Measurements from ENCODE around the gene XYLT2.

XYLT2 gene

GRCh38 chr17:50365649-50366393 lies 19.9 kb downstream of the XYLT2 start:
- TF ChIP-seq, protein P1, sequence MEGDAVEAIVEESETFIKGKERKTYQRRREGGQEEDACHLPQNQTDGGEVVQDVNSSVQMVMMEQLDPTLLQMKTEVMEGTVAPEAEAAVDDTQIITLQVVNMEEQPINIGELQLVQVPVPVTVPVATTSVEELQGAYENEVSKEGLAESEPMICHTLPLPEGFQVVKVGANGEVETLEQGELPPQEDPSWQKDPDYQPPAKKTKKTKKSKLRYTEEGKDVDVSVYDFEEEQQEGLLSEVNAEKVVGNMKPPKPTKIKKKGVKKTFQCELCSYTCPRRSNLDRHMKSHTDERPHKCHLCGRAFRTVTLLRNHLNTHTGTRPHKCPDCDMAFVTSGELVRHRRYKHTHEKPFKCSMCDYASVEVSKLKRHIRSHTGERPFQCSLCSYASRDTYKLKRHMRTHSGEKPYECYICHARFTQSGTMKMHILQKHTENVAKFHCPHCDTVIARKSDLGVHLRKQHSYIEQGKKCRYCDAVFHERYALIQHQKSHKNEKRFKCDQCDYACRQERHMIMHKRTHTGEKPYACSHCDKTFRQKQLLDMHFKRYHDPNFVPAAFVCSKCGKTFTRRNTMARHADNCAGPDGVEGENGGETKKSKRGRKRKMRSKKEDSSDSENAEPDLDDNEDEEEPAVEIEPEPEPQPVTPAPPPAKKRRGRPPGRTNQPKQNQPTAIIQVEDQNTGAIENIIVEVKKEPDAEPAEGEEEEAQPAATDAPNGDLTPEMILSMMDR (IDR thresholded peaks at IDR 0.05; ENCODE audit: unreplicated experiment in 3 of 3): no peak
- Mint-ChIP-seq H3K4me3 (no peak overlapping the region), H3K27me3 (ENCODE audit: low read depth) (no peaks in the 10 kb centered on the region), H3K4me1 (peaks cover 18% of the 10 kb centered on the region), H3K9me3 (no peaks in the 10 kb centered on the region), H3K27ac (no peak overlapping the region), H3K36me3 (ENCODE audit: low read depth) (peaks cover 35% of the 10 kb centered on the region)

DNA sequence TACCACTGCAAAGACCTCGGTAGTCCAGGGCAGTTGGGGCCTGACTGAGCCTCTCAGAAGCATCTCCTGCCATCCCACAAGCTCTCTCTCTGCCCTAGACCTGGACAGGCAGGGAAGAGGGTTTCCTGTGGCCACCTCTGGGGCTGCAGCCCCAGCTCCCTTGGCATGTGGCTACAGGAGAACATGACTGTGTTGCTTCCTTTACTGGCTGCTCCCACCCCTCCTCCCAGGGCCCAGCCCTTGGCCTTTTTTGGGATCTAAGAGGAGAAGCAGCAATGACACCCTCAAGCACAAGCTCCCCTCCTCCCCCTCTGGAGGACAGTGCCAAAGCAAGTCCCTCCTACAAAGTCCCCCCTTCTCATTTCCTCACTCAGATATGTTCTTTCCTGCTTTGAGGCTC lies 21.5 kb downstream of the XYLT2 start:
- peaks cover 44% of the 10 kb centered on the region for H3K36me3 Mint-ChIP-seq (ENCODE audit: low read depth)

GRCh38 chr17:50370052-50370451 lies 24.1 kb downstream of the XYLT2 start:
- peaks cover 50% of the 10 kb centered on the region for H3K36me3 Mint-ChIP-seq (ENCODE audit: low read depth)
- peak overlapping the region; percentile 52 to 75 (median 57) for H3K4me3 Mint-ChIP-seq
- no peak overlapping the region for H3K27ac Mint-ChIP-seq
- H3K9me3 Mint-ChIP-seq: no peaks in the 10 kb centered on the region
- H3K27me3 Mint-ChIP-seq (ENCODE audit: low read depth): no peaks in the 10 kb centered on the region
- TF ChIP-seq, protein P1 (IDR thresholded peaks at IDR 0.05; ENCODE audit: unreplicated experiment in 3 of 3): no peak
- peaks cover 21% of the 10 kb centered on the region for H3K4me1 Mint-ChIP-seq

More for the DNA sequence above, 21.5 kb downstream of the XYLT2 start:
- Mint-ChIP-seq H3K27ac (peak overlapping the region in 1 of 3 experiments; percentile 27), H3K4me1 (peaks cover 23% of the 10 kb centered on the region), H3K27me3 (ENCODE audit: low read depth) (no peaks in the 10 kb centered on the region), H3K9me3 (no peaks in the 10 kb centered on the region), H3K4me3 (no peak overlapping the region)
- TF ChIP-seq, protein P1 (IDR thresholded peaks at IDR 0.05; ENCODE audit: unreplicated experiment in 3 of 3): no peak

GRCh38 chr17:50371526-50371925 lies 25.6 kb downstream of the XYLT2 start:
- TF ChIP-seq, protein P1 (IDR thresholded peaks at IDR 0.05; ENCODE audit: unreplicated experiment in 3 of 3): no peak
- no peaks in the 10 kb centered on the region for H3K9me3 Mint-ChIP-seq

DNA sequence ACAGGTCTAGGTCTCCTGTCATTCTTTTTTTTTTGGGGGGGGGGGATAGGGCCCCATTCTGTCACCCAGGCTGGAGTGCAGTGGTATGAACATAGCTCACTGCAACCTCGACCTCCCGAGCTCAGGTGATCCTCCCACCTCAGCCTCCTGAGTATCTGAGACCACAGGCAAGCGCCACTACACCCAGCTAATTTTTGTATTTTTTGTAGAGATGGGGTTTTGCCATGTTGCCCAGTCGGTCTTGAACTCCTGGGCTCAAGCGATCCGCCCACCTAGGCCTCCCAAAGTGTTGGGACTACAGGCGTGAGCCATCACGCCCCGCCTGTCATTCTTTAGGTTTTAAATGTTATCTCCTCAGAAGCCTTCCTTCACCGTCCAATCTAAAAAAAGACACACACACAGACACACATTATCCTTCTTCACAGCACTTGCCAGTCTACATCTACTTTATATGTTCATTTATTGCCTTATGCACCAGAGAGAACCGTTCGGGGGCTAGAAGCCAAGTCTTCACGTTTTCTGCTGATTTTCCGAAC lies 26.4 kb downstream of the XYLT2 start:
- TF ChIP-seq, protein P1 (IDR thresholded peaks at IDR 0.05; ENCODE audit: unreplicated experiment in 3 of 3): no peak
- H3K9me3 Mint-ChIP-seq: no peaks in the 10 kb centered on the region
- peaks cover 46% of the 10 kb centered on the region for H3K36me3 Mint-ChIP-seq (ENCODE audit: low read depth)
- peak overlapping the region; percentile 92 to 98 (median 98) for H3K27ac Mint-ChIP-seq
- peaks cover 21% of the 10 kb centered on the region for H3K4me1 Mint-ChIP-seq
- H3K27me3 Mint-ChIP-seq (ENCODE audit: low read depth): no peaks in the 10 kb centered on the region
- peak overlapping the region; percentile 96 to 98 (median 97) for H3K4me3 Mint-ChIP-seq

More at GRCh38 chr17:50371526-50371925, 25.6 kb downstream of the XYLT2 start:
- Mint-ChIP-seq H3K36me3 (ENCODE audit: low read depth) (peaks cover 46% of the 10 kb centered on the region), H3K27ac (peak overlapping the region in 1 of 3 experiments; percentile 47), H3K4me3 (peak overlapping the region; percentile 96 to 98 (median 97)), H3K27me3 (ENCODE audit: low read depth) (no peaks in the 10 kb centered on the region), H3K4me1 (peaks cover 21% of the 10 kb centered on the region)
